ENCODE results near the gene VPS13D.

DNA sequence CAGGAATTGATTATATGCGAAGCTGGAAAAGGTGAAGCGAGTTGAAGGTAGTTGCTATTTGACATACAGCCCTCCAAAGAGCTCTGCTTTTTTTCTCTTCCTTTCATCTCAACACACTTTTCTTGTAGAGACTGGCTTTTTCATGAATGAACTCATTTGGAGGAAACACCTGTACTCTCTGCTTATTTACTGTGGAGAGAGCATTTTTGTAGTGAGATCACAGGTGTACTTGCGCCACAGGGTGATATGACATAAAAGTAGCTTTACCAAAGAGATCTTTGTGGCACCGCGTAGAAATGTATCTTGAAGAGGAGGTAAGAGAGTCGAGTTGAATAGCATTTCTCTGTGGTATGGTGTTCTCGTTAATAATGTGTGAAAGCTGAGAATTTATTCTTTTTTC lies 187.6 kb downstream of the VPS13D start:
- no peak for TF ChIP-seq POLR2A (IDR thresholded peaks at IDR 0.05)
- TF ChIP-seq, protein P1, sequence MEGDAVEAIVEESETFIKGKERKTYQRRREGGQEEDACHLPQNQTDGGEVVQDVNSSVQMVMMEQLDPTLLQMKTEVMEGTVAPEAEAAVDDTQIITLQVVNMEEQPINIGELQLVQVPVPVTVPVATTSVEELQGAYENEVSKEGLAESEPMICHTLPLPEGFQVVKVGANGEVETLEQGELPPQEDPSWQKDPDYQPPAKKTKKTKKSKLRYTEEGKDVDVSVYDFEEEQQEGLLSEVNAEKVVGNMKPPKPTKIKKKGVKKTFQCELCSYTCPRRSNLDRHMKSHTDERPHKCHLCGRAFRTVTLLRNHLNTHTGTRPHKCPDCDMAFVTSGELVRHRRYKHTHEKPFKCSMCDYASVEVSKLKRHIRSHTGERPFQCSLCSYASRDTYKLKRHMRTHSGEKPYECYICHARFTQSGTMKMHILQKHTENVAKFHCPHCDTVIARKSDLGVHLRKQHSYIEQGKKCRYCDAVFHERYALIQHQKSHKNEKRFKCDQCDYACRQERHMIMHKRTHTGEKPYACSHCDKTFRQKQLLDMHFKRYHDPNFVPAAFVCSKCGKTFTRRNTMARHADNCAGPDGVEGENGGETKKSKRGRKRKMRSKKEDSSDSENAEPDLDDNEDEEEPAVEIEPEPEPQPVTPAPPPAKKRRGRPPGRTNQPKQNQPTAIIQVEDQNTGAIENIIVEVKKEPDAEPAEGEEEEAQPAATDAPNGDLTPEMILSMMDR (IDR thresholded peaks at IDR 0.05), result no peak

Data from uterus (tissue), 2 donors.